ENCODE measurements around the gene NFE2L3.
A peak's percentile ranks its signal among the peaks of the same experiment; 100 is the strongest.
"Not testable (repeated sequence)": the region's sequence is repeated elsewhere in the genome, so short reads cannot be mapped to it uniquely, and the experiment has no call there.

Gene NFE2L3

DNA sequence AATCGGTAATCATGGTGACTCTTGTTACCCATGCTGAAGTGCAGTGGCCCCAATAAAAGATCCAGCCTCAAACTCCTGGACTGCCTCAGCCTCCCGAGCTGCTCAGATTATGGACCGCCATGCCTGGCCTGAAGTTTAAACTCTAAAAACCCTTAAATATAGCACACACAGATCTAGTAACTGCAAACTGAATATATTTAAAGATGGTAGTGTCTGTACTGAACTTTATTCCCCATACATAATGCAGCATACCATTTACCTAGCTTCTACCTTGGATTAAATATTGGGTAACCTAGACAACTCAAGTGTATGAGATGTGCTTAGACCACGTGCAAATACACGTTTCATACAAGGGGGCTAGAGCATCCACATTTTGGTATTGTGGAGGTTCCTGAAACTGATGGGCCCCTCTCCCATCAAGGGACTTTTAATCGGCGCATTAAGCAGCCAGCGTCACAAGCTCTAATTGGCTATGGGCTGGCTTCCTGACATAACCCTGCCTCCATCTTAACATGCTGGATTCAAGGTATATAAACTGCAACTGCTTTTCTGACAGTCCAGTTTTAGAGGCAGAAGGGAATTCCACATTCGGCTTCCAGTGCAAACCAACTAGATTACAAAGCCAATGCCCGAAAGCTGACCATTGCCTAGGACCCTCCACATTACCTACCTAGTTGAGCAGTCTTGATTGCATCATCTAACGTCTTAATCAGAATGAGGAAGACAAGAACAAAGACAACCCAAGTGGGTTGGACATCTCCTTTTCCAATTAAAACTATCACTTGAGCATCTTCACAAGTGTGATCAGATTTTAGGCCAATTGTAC lies 35.6 kb downstream of the NFE2L3 start:
- DNase-seq: peak in 2 of 3 experiments; percentile 34 to 71

DNA sequence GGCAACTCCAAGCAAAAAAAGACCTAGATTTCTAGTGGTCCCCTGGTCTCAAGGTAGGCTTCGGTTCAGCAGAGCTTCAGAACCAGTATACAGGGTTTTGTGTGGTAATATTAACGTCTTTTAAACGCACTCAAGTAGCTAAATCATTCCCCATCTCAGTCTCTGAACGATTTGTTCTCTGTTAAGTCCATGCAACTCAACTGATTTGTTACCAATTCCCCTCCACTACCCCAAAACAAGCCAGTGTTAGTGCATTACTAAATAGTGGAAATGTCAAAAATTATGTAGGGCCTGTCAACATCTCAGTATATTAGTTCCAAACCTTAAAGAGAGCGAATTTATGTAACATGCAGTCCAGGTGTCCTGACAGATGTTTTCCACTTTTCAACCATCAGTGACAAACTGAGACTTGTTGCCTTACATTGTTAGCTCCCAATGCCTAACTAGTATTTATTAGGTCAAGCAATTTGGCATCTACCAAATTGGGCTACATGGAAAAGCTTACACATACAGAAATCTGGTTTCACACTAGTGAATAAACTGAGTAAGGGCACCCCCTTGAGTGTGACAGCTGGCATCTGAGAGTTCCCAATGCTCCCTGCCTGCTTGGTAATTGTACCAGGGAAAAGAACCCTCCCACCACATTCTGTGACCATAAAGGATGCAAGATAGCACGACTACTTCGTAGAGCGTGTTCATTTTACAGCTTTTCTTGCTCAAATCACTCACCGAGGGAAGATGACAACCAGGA lies 36.4 kb downstream of the NFE2L3 start:
- DNase-seq: peak in 1 of 3 experiments; percentile 60

DNA sequence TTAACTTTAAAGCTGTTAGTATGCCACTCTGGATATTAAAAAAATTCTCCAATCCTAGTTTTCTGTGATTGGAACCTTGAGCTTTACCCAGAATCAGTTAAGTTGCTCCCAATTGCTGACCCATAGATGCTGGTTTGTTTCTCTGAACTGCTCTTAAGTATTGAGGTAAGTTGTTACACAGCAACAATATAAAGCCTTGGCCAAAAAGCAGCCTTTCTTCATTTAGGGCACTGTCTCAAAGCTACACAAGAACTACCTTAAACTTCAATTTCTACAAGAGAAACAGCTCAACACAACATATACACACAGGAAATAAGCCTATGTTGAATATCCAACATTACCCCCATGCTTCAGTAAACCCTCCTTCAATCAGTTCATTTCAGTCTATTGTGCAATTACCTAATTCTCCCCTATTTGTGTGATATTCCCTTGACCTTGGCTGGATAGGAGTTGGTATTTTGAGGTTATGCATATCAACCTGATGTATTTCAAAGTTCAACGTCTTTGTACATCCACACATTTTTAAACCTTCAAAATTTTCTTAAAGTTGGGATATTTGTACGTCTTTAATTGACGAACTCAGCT lies 37.1 kb downstream of the NFE2L3 start:
- DNase-seq: no peak

DNA sequence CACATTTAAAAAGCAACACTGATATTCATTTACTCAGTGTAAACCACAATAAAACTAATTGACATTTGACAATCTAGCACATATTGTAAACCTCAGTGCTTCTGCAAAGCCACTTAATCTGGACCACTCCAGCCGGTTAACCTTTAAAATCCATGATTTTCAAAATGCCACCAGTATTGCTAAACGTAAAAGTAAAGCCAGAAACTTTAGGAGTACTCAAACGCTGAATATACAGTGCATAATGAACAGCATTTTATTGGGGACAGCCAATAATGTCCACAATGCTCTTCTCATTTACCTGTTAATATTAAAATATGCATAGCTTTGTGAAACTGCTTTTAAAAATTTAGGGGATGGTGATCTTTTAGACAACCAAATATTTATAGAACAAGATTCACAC lies 37.7 kb downstream of the NFE2L3 start:
- no peak for DNase-seq

DNA sequence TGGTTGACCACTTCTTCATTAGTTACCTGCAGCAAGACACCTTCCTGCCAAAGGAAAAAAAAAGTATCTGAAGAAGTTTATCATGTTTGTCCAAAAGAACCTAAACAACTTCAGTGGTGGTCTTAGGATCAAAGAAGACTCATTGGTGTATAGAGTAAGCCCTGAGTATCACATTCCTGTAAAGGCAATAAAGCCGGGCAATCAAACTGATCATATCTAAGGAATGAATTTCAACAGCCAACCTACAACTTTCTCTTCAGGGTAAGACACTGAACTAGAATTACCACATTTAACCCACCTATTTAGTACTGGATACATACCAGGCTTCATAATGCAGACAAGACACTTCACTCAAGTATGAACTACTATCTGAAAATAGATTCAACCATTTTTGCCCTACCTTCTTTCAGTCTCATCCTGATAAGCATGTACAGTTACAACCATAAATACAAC lies 38.4 kb downstream of the NFE2L3 start:
- DNase-seq: no peak

DNA sequence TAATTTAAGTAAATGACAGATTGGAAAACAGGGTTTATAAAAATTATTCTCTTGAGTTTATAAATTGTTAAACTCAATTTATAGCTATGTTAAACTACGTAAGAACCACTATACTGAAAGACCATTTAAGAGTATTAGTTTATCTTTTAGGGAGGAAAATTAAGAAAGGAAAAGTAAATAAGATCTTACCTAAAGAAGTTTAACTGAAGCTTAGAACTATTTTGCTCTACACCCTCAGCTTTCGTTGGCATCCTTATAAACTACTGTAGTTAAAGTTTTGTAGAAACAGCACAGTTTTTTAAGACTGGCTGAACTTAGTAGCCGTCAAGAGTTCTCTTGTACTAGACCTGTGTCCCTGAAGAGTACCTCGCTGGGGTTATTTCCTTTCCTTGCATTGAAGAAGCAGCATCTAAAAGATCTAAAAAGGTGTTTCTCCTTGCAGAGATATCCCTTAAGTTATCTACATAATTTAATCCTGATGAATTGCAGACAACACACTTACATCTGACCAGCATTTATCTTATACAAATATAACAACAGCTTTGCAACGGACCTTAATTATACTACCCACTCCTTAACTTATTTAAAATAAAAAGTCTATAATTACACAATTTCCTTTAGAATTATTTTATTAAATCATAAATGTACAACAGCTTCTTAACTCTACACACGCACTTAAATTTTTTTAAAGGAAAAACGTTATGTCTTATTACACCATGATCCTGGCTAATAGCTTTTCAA lies 39.4 kb downstream of the NFE2L3 start:
- no peak for DNase-seq

DNA sequence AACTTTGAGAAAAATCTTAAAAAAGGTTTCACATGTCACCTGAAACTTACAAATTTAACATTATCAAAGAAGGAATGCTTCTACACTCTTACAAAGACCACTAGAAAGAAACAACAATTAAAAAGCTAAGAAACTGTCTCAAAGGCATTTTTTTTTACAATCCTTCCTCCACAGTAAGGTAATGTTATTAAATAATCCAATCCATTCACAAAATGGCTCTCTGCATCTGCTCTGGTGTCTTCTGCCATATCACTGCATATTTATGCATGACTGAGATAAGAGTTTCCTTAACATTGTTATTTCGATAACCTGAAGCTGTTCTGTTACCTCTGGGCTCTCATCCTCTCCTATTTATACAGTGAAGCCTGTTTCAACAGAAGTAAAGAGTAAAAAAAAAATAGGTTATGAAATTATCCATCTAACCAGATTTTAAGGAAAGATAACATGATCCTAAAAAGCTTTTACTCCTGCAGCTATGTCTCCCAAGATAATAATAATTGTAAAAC lies 40.0 kb downstream of the NFE2L3 start:
- peak in 1 of 3 experiments; percentile 55 for DNase-seq

DNA sequence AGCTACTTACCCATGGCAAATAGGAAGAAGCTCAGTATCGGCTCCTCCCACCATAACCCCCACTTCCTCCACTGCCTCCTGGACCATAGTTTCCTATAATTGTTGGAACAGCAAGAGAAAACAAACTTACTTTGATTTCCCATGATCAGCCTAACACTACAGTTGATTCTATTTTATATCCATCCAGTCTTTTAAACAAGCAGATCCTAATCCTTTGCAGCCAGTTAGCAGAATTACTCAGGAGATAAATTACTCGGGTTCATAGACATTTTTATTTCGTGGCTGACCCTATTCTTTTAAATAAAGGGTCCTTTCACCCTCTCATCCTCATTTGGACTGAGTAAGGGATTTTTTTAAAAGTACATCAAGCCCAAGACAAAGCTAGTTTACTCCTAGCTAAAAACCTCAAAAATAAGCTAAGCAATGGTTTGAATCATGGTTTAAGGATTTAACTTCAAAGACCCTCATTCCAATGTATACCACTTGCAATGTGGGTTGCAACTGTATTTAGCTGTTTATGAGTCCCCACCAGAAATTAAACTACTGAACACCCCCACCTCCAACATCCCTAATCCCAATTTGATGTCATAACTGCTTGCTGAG lies 40.6 kb downstream of the NFE2L3 start:
- peak in 1 of 3 experiments; percentile 53 for DNase-seq

DNA sequence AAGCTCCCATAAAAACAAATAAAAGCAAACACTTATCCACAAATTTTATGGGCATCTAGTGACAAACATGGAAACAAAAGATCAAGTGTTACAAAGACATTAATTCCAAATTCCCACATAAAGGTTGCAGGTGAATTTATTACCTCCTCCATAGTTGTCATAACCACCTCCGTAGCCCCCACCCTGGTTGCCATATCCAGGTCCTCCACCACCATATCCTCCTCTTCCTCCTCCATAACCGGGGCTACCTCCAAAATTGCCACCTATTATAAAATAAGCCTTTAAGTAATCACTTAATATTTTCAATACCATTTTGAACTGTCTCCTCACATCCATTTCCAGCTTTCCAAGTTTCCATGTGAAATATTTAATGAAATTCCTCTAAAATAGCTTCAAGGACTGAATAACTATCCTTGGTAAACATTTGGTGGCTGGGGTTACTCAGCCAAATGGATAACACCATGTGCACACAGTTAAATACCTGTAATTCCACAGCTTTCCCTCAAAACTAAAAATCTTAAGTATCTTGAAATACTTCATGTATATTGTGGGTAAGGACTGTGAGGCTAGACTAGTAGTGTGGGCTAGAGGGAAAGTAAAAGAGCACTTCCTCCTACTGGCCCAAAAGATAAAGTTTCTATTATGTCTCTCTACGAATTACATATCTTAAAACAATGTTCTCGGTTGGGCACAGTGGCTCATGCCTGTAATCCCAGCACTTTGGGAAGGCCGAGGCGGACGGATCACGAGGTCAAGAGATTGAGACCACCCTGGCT lies 41.6 kb downstream of the NFE2L3 start:
- DNase-seq: no peak

DNA sequence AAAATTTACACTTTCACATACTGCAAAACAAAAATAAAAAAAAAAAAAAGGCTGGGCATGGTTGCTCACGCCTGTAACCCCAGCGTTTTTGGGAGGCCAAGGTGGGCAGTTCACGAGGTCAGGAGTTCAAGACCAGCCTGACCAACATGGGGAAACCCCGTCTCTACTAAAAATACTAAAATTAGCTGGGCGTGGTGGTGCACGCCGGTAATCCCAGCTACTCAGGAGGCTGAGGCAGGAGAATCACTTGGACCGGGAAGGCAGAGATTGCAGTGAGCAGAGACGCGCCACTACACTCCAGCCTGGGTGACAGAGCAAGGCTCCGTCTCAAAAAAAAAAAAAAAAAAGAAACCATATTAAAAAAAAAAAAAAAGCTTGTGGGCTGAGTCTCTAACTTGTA lies 42.8 kb downstream of the NFE2L3 start:
- DNase-seq: not testable (repeated sequence)

DNA sequence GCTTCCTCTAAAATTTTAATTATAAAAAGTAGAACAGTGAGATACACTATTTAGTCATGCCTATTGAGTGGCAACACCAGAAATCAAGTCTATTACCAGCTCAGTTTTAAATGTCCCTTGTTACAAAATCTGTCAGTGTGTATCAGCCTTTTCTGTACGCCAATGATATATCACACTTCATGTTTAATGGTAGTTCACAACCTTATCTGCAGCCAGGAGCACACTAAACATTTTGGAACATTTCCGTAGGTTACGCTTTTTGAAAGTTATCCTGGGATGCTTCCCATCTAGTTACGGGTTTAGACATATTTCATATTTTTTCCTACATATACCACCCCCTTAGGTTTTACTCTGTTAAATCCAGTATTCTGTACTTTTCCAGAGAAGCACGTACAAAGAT lies 43.2 kb downstream of the NFE2L3 start:
- DNase-seq: no peak

DNA sequence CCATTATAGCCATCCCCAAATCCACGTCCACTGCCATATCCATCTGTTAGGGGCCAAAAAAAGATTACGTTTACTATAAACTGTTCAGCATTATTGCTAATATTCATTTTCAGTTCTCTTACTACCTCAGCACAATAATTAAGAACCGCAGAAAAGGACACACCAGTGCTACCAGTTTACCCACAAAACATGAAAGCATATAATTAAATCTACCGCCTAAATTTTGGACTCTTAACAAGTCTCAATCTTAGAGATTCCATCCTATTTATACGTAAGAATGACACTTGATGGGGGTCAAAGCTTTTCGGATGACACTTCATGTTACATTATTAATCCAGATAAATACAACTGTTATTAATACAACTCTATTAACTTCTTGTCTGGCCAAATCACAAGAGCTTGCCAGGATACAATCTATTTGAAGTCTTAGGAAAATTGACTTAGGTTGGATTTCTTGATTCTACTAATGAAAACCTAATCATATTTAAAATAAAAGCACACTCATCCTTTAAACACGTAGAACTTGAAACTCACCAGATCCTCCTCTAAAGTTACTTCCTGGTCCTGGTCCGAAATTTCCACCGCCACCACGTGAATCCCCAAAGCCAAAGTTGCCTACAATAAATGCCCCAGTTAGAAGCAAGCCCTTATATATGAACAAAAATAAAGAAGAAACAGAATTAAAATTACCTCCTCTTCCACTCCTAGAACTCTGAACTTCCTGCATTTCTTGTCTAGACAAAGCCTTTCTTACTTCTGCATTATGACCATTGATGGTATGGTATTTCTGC lies 44.1 kb downstream of the NFE2L3 start:
- peak in 1 of 3 experiments; percentile 52 for DNase-seq

DNA sequence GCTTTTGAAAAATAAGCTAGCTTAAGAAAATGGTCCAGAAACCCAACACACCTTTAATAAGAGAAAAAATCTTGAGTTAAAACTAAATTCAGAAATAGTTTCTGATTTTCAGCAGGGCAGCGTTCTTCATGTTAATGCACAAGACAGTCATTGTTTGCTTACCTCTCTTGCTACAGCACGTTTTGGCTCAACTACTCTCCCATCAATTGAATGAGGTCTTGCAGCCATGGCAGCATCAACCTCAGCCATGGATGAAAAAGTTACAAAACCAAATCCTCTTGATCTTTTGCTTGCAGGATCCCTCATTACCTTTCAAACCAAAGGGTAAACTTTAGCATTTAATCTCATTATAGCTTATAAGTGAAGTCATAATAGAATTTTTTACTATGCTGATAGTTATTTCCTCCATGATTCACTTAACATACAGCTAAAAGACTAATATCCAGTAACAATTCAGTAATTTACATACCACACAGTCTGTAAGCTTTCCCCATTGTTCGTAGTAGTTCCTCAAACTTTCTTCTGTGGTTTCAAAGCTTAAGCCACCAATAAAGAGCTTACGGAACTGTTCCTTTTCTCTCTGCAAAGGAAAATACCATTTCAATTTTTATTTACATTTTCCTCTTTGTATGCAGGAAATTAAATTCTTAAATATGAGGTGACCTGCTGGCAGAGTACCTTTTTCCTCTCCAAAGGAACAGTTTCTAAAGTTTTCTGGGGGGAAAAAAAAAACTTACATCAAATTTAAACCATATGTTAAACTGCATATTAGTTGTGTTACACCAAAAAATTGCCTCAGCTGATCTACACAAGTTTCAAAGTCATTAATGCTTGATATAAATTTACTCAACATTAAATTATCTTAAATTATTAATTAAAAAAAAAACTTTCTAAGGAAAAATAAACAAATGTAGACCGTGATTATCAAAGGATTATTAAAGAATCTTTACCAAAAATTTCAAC lies 45.4 kb downstream of the NFE2L3 start:
- peak in 1 of 3 experiments; percentile 66 for DNase-seq

DNA sequence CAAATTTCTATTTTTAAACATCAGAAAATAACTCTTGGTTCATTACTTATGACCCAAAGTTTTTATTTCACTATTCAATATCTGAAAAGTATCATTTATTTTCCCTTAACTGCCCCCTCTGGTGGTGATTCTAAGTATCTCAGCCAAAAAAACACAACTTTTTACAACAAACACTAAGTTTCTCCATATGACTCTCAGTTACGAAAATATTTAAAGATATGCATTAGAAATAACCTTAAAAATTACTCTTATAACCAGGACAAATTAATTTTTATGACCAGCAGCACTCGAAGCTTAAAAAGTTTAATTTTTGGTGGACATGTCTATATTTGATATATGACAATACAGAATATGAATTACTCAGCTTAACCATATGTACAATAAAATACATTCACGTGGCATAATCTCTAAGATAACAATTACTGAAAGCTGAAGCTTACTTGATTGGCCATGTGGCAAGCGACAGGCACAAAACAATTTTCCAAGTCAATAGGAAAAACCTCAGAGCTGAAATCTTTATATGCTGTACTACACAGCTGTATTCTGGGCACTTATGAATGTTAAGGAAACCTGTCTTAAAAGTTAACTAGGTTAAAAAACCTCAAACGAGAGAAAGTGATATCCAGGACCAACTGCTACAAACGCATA lies 46.3 kb downstream of the NFE2L3 start:
- DNase-seq: peak; percentile 17 to 72 (median 38)

DNA sequence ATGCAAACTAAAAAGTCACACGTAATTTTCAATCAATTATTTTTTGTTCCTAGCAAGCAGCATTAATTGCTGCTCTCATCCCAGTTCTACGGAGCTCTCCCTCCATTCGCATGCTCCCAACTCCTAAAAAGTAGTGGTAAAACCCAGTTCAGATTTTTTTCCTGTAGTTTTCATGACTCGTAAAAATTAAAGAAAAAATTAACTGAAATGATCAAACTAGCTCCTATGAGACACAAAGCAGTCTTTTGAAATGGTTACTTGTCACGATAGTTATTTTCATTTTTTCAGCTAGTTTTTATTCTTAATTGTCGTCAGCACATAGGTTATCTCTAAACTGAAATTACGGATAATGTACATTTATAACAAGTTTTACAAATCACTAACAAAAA lies 46.8 kb downstream of the NFE2L3 start:
- DNase-seq: no peak

DNA sequence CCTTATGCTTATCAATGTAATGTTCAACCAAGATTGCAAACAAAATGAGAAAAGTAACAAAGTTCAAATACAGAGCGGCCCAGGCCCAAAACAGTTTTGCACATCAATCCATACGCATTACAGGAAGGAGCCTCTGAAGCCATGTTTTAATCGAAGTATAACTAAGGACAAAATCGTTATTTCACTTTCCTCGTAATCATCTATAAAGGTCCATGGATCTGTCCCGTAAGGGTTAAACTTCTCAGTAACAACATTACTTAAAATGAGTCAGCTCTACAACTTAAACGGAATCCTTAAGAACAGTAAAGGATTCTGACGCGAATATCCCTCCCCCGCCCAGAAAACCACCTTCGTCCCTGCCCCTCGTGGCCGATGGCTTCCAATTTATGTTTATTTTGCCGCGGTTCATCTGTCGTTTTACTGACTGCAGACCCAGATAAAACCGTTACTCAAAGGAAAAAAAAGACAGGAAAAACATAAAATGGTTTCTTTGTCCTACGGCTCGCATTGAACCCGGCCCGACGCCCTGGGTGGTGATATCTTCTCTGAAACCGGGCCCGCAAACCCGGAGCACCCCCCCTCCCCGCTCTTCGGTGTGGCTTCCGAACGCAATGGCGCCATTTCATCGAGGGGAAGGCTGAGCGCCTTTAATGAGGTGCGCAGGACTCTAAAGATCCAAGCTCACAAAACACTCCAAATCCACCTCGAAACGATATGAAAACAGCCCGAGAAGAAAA lies 47.5 kb downstream of the NFE2L3 start:
- DNase-seq: peak; percentile 80 to 96 (median 90)

DNA sequence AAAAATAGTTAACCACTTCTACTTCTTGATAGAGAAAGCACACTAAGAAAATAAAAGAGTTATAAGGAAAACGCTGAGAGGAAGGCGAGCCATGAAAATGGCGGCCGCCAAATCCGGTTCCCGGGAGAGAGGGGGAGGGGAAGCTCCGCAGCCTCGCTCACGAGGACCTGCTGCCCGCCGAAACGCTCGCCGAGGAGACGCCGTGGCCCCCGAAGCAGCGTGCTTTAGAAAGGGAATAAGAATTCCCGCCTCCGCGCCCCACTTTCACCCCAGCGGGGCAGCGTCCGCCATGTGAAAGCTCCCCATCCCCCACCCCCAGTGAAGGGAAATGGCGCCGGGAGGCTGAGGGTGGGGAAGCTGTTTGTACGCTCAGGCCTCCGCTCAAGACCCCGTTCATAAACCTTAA lies 48.0 kb downstream of the NFE2L3 start:
- peak; percentile 80 to 96 (median 92) for DNase-seq
